HG03460 (cell line): ENCODE data around the gene CHAF1B.

Source experiments
- ATAC-seq: cut with Tn5 transposase; IDR thresholded peaks from one replicate; pipeline ENCODE4 v1.9.1; 2021; ENCODE audit not compliant: unreplicated experiment

CHAF1B gene

GRCh38 chr21:36425286-36425685 lies 40.1 kb downstream of the CHAF1B start:
- ATAC-seq, result no peak

- no peak for ATAC-seq
Measured at GRCh38 chr21:36427502-36427901, 42.3 kb downstream of the CHAF1B start.

GRCh38 chr21:36428761-36429432 lies 43.7 kb downstream of the CHAF1B start:
- no peak for ATAC-seq

GRCh38 chr21:36429947-36430546 lies 44.9 kb downstream of the CHAF1B start:
- peak; percentile 85 for ATAC-seq

GRCh38 chr21:36430841-36431240 lies 45.6 kb downstream of the CHAF1B start:
- no peak for ATAC-seq

- no peak for ATAC-seq
Measured at GRCh38 chr21:36431252-36431651, 46.1 kb downstream of the CHAF1B start.

GRCh38 chr21:36433059-36433709 lies 48.0 kb downstream of the CHAF1B start:
- no peak for ATAC-seq

GRCh38 chr21:36434144-36434543 lies 49.0 kb downstream of the CHAF1B start:
- no peak for ATAC-seq

GRCh38 chr21:36436829-36437744 lies 51.9 kb downstream of the CHAF1B start:
- no peak for ATAC-seq

GRCh38 chr21:36437745-36438128 lies 52.5 kb downstream of the CHAF1B start:
- ATAC-seq, result no peak

- no peak for ATAC-seq
Measured at GRCh38 chr21:36441715-36442114, 56.5 kb downstream of the CHAF1B start.

GRCh38 chr21:36446301-36446700 lies 61.1 kb downstream of the CHAF1B start:
- no peak for ATAC-seq

- ATAC-seq, result no peak
Measured at GRCh38 chr21:36450511-36450910, 65.3 kb downstream of the CHAF1B start.

GRCh38 chr21:36451506-36451905 lies 66.3 kb downstream of the CHAF1B start:
- no peak for ATAC-seq

GRCh38 chr21:36452281-36452825 lies 67.2 kb downstream of the CHAF1B start:
- ATAC-seq, result no peak

GRCh38 chr21:36454093-36454531 lies 68.9 kb downstream of the CHAF1B start:
- no peak for ATAC-seq

- ATAC-seq, result no peak
Measured at GRCh38 chr21:36454706-36455105, 69.5 kb downstream of the CHAF1B start.

GRCh38 chr21:36456729-36457414 lies 71.7 kb downstream of the CHAF1B start:
- no peak for ATAC-seq

- ATAC-seq, result no peak
Measured at GRCh38 chr21:36459098-36459497, 73.9 kb downstream of the CHAF1B start.

GRCh38 chr21:36460866-36461265 lies 75.7 kb downstream of the CHAF1B start:
- ATAC-seq, result no peak
